HEK293 (cell line): ENCODE results near the gene TPD52L1.
"Not testable (repeated sequence)": the region's sequence is repeated elsewhere in the genome, so short reads cannot be mapped to it uniquely, and the experiment has no call there.

ENCODE experiments used
- CTCF ChIA-PET: fragments of 350-600 bp; formaldehyde crosslinking; extraction: SDS; loops from one replicate; lab custom pipeline; 2021; ENCODE audit warnings: antibody characterized with exemption; lab: Yijun Ruan, JAX
- POLR2A ChIA-PET: fragments of 300-600 bp; formaldehyde crosslinking; extraction: SDS; loops from one replicate; lab custom pipeline; 2020; ENCODE audit warnings: antibody characterized with exemption, inconsistent platforms; lab: Yijun Ruan, JAX
- H3K27ac ChIP-seq: fragments of 200-500 bp; sonication (Bioruptor generic); 2 replicates; pipeline ENCODE4 v1.5.1; 2014; ENCODE audit warnings: low read depth, low read length, control low read depth, inconsistent platforms; ENCODE audit errors: extremely low read depth
- H3K36me3 ChIP-seq, 2 experiments: fragments of 200-500 bp in 1 of 2; sonication (Bioruptor generic) in 1 of 2; 1 replicate in 1 of 2; 2 replicates in 1 of 2; pipeline ENCODE4 v1.5.1; 2014 to 2017; ENCODE audit warnings: inconsistent platforms in 2 of 2, low read length in 2 of 2; ENCODE audit not compliant: control insufficient read depth in 2 of 2, insufficient read depth in 1 of 2
- H3K4me1 ChIP-seq: fragments of 200-500 bp; sonication (Bioruptor generic); 2 replicates; pipeline ENCODE4 v1.5.1; 2014; ENCODE audit warnings: mild to moderate bottlenecking, low read length, inconsistent platforms; ENCODE audit not compliant: control insufficient read depth, insufficient read depth
- H3K4me3 ChIP-seq: 2 replicates; pipeline ENCODE4 v1.5.1; 2011; ENCODE audit warnings: low read depth, mild to moderate bottlenecking, control low read depth, low read length, moderate library complexity
- H3K9me3 ChIP-seq: fragments of 200-500 bp; sonication (Bioruptor generic); 2 replicates; pipeline ENCODE4 v1.5.1; 2014; ENCODE audit warnings: low read depth, low read length, inconsistent platforms; ENCODE audit not compliant: control insufficient read depth, insufficient read depth
- KLF1 ChIP-seq: fragments of 450-650 bp; formaldehyde crosslinking; IDR thresholded peaks from 2 replicates; pipeline ENCODE4 v1.5.1; 2016; ENCODE audit warnings: missing biosample characterization, missing genetic modification characterization
- KLF10 ChIP-seq: fragments of 450-650 bp; IDR thresholded peaks from 2 replicates; pipeline ENCODE4 v1.5.1; 2018; ENCODE audit warnings: missing biosample characterization, mild to moderate bottlenecking, missing genetic modification characterization
- PRDM1 ChIP-seq: fragments of 450-650 bp; formaldehyde crosslinking; IDR thresholded peaks from 2 replicates; pipeline ENCODE4; 2016; ENCODE audit warnings: missing biosample characterization, missing genetic modification characterization
- PRDM10 ChIP-seq: fragments of 450-650 bp; formaldehyde crosslinking; IDR thresholded peaks from 2 replicates; pipeline ENCODE4 v1.5.1; 2016; ENCODE audit warnings: missing biosample characterization, missing genetic modification characterization
- REST ChIP-seq: fragments of 450-650 bp; formaldehyde crosslinking; IDR thresholded peaks from 2 replicates; pipeline ENCODE4 v1.5.1; 2016; ENCODE audit warnings: missing biosample characterization, missing genetic modification characterization
- SETDB1 ChIP-seq: IDR thresholded peaks from one replicate; pipeline ENCODE4 v1.6.1; 2017; ENCODE audit warnings: mild to moderate bottlenecking, low read length, moderate library complexity, mixed read lengths; ENCODE audit not compliant: insufficient read length
- SP2 ChIP-seq: fragments of 450-650 bp; formaldehyde crosslinking; IDR thresholded peaks from 2 replicates; pipeline ENCODE4 v1.5.1; 2016; ENCODE audit warnings: missing biosample characterization, missing genetic modification characterization
- ZFP37 ChIP-seq: fragments of 450-650 bp; formaldehyde crosslinking; IDR thresholded peaks from 2 replicates; pipeline ENCODE4 v1.5.1; 2016; ENCODE audit warnings: missing biosample characterization, missing genetic modification characterization
- ZNF133 ChIP-seq: fragments of 450-650 bp; formaldehyde crosslinking; IDR thresholded peaks from 2 replicates; pipeline ENCODE4 v1.5.1; 2016; ENCODE audit warnings: missing biosample characterization, missing genetic modification characterization
- ZNF211 ChIP-seq: fragments of 450-650 bp; formaldehyde crosslinking; IDR thresholded peaks from 2 replicates; pipeline ENCODE4 v1.5.1; 2016; ENCODE audit warnings: low read depth, missing biosample characterization, missing genetic modification characterization
- ZNF24 ChIP-seq: fragments of 450-650 bp; formaldehyde crosslinking; IDR thresholded peaks from 2 replicates; pipeline ENCODE4 v1.5.1; 2016; ENCODE audit warnings: missing biosample characterization, missing genetic modification characterization
- ZNF558 ChIP-seq: fragments of 450-650 bp; formaldehyde crosslinking; IDR thresholded peaks from 2 replicates; pipeline ENCODE4 v1.5.1; 2016; ENCODE audit warnings: missing biosample characterization, missing genetic modification characterization
- ZNF596 ChIP-seq: fragments of 450-650 bp; IDR thresholded peaks from 2 replicates; pipeline ENCODE4 v1.5.0; 2018; ENCODE audit warnings: missing biosample characterization, mild to moderate bottlenecking, missing genetic modification characterization, moderate library complexity
- ZNF76 ChIP-seq: fragments of 450-650 bp; formaldehyde crosslinking; IDR thresholded peaks from 2 replicates; pipeline ENCODE4; 2016; ENCODE audit warnings: low read depth, missing biosample characterization, missing genetic modification characterization, borderline replicate concordance
- ZNF792 ChIP-seq: fragments of 450-650 bp; formaldehyde crosslinking; IDR thresholded peaks from 2 replicates; pipeline ENCODE4 v1.5.1; 2016; ENCODE audit warnings: missing biosample characterization, missing genetic modification characterization

TPD52L1 gene

GRCh38 chr6:125280370-125281035 is 126.9 kb downstream of the TPD52L1 start:
- TF ChIP-seq SETDB1, result peak; percentile 67
- H3K27ac ChIP-seq, H3K4me3 ChIP-seq, POLR2A ChIA-PET, H3K9me3 ChIP-seq, H3K4me1 ChIP-seq: not testable (repeated sequence)
- peaks cover 6 to 69% of the 10 kb centered on the region in 2 experiments for H3K36me3 ChIP-seq
- CTCF ChIA-PET, result interaction anchor here (0.6 to 1.6 kb wide), 3 partner anchors 10 to 70 kb away, joined by 3 to 4 read pairs (median 3); no protein-coding TSS in a partner anchor

GRCh38 chr6:125282470-125282869 is 128.9 kb downstream of the TPD52L1 start:
- H3K36me3 ChIP-seq, result peaks cover 25 to 69% of the 10 kb centered on the region in 2 experiments
- H3K4me3 ChIP-seq, H3K27ac ChIP-seq, H3K9me3 ChIP-seq, POLR2A ChIA-PET, H3K4me1 ChIP-seq: not testable (repeated sequence)
- CTCF ChIA-PET, result interaction anchor here (0.7 to 1.2 kb wide), 2 partner anchors 10 to 91 kb away, joined by 4 to 6 read pairs; no protein-coding TSS in a partner anchor
- peak; percentile 81 for TF ChIP-seq ZNF558 (tag by site-specific recombination)

GRCh38 chr6:125285353-125285752 is 131.8 kb downstream of the TPD52L1 start:
- H3K36me3 ChIP-seq, result peaks cover 36 to 71% of the 10 kb centered on the region in 2 experiments

GRCh38 chr6:125285936-125286335 is 132.4 kb downstream of the TPD52L1 start:
- ChIA-PET CTCF (no interaction called here), POLR2A (no interaction called here)
- Histone ChIP-seq H3K9me3 (no peaks in the 10 kb centered on the region), H3K36me3 (peaks cover 36 to 71% of the 10 kb centered on the region in 2 experiments), H3K4me1 (no peaks in the 10 kb centered on the region), H3K27ac (no peak overlapping the region), H3K4me3 (no peak overlapping the region)
- no peak for TF ChIP-seq ZNF24 (tag by site-specific recombination)
- no peak for TF ChIP-seq ZNF792 (tag by site-specific recombination)
- TF ChIP-seq PRDM1 (tag by site-specific recombination), result peak; percentile 9; the same call in 1 of the 2 replicates
- no peak for TF ChIP-seq PRDM10 (tag by site-specific recombination)
- TF ChIP-seq ZNF211 (tag by site-specific recombination), result no peak
- no peak for TF ChIP-seq KLF1

More at GRCh38 chr6:125285353-125285752, 131.8 kb downstream of the TPD52L1 start:
- no peak overlapping the region for H3K27ac ChIP-seq
- no peak for TF ChIP-seq ZNF596 (tag by site-specific recombination)
- no peak for TF ChIP-seq ZFP37 (tag by site-specific recombination)
- no peak for TF ChIP-seq SP2 (tag by site-specific recombination)
- no peak for TF ChIP-seq KLF10
- no peak for TF ChIP-seq ZNF76 (tag by site-specific recombination)
- peak; percentile 99 for TF ChIP-seq ZNF133 (tag by site-specific recombination)
- no peak for TF ChIP-seq REST (tag by site-specific recombination)
- TF ChIP-seq, all 188 proteins: peak for 1
- ChIA-PET POLR2A (no interaction called here), CTCF (no interaction called here)
- Histone ChIP-seq H3K9me3 (no peaks in the 10 kb centered on the region), H3K4me1 (no peaks in the 10 kb centered on the region), H3K4me3 (no peak overlapping the region)
